ENCODE results near the gene NUAK1. TPM values are rescaled to one million over a fixed set of nuclear protein-coding genes. Genes with fewer than 3 reads are reported as not detected.

NUAK1 gene
- total RNA-seq, 1 experiment from 2014 or later, result 10.1 TPM

DNA sequence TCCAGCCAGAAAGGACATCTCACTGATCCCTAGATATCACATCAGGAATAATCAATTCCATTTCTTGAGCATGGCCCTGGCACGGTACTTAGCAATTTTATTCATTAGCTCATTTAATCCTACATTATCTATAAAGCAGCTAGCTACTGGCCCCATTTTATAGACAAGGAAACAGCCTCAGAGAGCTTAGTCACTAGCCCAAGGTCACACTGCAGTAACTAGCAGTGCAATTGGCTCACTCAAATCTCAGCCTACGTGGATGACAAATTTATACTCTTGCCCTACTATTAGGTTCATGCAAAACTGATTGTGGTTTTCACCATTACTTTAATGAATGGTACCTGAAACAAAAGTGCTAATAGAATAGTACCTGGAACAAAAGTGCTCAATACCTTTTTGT lies 41.7 kb downstream of the NUAK1 start:
- Histone ChIP-seq H3K4me2 (ENCODE audit: insufficient read depth, insufficient read length, low read length) (no peak overlapping the region), H3K79me2 (ENCODE audit: insufficient read depth, low read length) (no peaks in the 10 kb centered on the region), H2AFZ (ENCODE audit: low read length) (no peak overlapping the region), H2BK20ac (ENCODE audit: low read depth, low read length, poor library complexity, severe bottlenecking) (no peak overlapping the region), H4K8ac (replicated peaks; ENCODE audit: insufficient read length, low read depth, low read length) (no peak overlapping the region), H4K20me1 (ENCODE audit: control insufficient read depth, insufficient read depth, insufficient read length) (no peaks in the 10 kb centered on the region), H3K14ac (ENCODE audit: insufficient read depth, low read length) (no peak overlapping the region), H2BK15ac (ENCODE audit: low read depth, low read length) (no peak overlapping the region), H3K56ac (ENCODE audit: insufficient read length, low read depth, low read length) (no peak overlapping the region), H3K9ac (ENCODE audit: extremely low read depth, insufficient read length, low read length) (no peak overlapping the region), H3K23ac (ENCODE audit: insufficient read length, low read depth, low read length) (no peak overlapping the region), H3K79me1 (ENCODE audit: insufficient read depth, low read depth, low read length, poor library complexity, severe bottlenecking) (no peaks in the 10 kb centered on the region), H4K5ac (ENCODE audit: insufficient read length, low read depth, low read length) (no peak overlapping the region), H4K91ac (ENCODE audit: insufficient read length, low read depth, low read length) (no peak overlapping the region), H3T11ph (ENCODE audit: low read length) (no peak overlapping the region), H2BK120ac (ENCODE audit: low read depth, low read length, poor library complexity, severe bottlenecking) (no peak overlapping the region), H3K9me3 (ENCODE audit: control insufficient read depth, low read depth, low read length) (no peaks in the 10 kb centered on the region), H2BK5ac (ENCODE audit: insufficient read length, low read length) (no peak overlapping the region), H2BK12ac (ENCODE audit: insufficient read length, low read depth, low read length) (no peak overlapping the region), H3K23me2 (ENCODE audit: insufficient read length, low read depth, low read length, poor library complexity, severe bottlenecking) (no peaks in the 10 kb centered on the region), H2AK5ac (ENCODE audit: insufficient read length, low read length) (no peak overlapping the region), H3K18ac (ENCODE audit: insufficient read length, low read depth, low read length) (no peak overlapping the region), H3K27ac (ENCODE audit: insufficient read length, low read depth, low read length) (no peak overlapping the region), H3K4me1 (ENCODE audit: insufficient read depth, low read length) (peaks cover 13% of the 10 kb centered on the region), H3K4ac (ENCODE audit: low read depth, low read length) (no peak overlapping the region), H3K27me3 (ENCODE audit: insufficient read depth, low read length) (no peaks in the 10 kb centered on the region)
- Mint-ChIP-seq H3K4me1 (peaks cover 41 to 46% of the 10 kb centered on the region in 2 experiments), H3K9me3 (no peaks in the 10 kb centered on the region), H3K36me3 (ENCODE audit: insufficient read depth in 1 of 3, low read depth in 3 of 3) (peaks cover 3 to 10% (median 5%) of the 10 kb centered on the region in 3 experiments), H3K27ac (no peak overlapping the region; a peak in 1 of 7 replicates), H3K27me3 (ENCODE audit: low read depth) (no peaks in the 10 kb centered on the region), H3K4me3 (no peak overlapping the region)
- DNase-seq, result no peak
- WGBS (ENCODE audit: extremely low coverage, insufficient read length, low lambda C conversion rate), result no CpG with 5 or more reads among the region's 2 CpGs
- TF ChIP-seq, protein P1, sequence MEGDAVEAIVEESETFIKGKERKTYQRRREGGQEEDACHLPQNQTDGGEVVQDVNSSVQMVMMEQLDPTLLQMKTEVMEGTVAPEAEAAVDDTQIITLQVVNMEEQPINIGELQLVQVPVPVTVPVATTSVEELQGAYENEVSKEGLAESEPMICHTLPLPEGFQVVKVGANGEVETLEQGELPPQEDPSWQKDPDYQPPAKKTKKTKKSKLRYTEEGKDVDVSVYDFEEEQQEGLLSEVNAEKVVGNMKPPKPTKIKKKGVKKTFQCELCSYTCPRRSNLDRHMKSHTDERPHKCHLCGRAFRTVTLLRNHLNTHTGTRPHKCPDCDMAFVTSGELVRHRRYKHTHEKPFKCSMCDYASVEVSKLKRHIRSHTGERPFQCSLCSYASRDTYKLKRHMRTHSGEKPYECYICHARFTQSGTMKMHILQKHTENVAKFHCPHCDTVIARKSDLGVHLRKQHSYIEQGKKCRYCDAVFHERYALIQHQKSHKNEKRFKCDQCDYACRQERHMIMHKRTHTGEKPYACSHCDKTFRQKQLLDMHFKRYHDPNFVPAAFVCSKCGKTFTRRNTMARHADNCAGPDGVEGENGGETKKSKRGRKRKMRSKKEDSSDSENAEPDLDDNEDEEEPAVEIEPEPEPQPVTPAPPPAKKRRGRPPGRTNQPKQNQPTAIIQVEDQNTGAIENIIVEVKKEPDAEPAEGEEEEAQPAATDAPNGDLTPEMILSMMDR (conservative IDR thresholded peaks at IDR 0.05), result no peak

Data from H9 (cell line).